Prostate gland (tissue), 2 donors: Measurements from ENCODE around the gene NDRG2. TPM values are rescaled to one million over a fixed set of nuclear protein-coding genes. Genes with fewer than 3 reads are reported as not detected.

Experiments
- DNase-seq: peaks from one replicate; pipeline ENCODE4 v3.0.0-alpha.2; 2019; ENCODE audit warnings: low spot score
- H3K27ac ChIP-seq, 2 donors: fragments of 200-600 bp; sonication (generic); 2 replicates each; pipeline ENCODE4 v1.5.1; 2017 to 2019
- H3K27me3 ChIP-seq: fragments of 200-600 bp; sonication (generic); replicated peaks from 2 replicates; pipeline ENCODE4 v1.5.1; 2019; ENCODE audit not compliant: insufficient read depth
- H3K36me3 ChIP-seq, 2 donors: fragments of 200-600 bp; sonication (generic); 1 replicate in 1 of 2; 2 replicates in 1 of 2; pipeline versions ENCODE4 v1.5.1 to v1.8.1; 2017 to 2019
- H3K4me1 ChIP-seq: fragments of 200-600 bp; sonication (generic); replicated peaks from 2 replicates; pipeline ENCODE4 v1.5.1; 2019
- H3K4me3 ChIP-seq, 2 donors: fragments of 200-600 bp; sonication (generic); 2 replicates each; pipeline ENCODE4 v1.5.1; 2017 to 2019
- H3K9me3 ChIP-seq: fragments of 200-600 bp; sonication (generic); 2 replicates; pipeline ENCODE4 v1.5.1; 2017
- POLR2A ChIP-seq: fragments of 450-650 bp; IDR thresholded peaks from one replicate; pipeline ENCODE4 v1.6.1; 2016; ENCODE audit warnings: antibody characterized with exemption, mild to moderate bottlenecking
- POLR2AphosphoS5 ChIP-seq: sonication (generic); formaldehyde crosslinking; IDR thresholded peaks from one replicate; pipeline ENCODE4 v1.6.1; 2017; ENCODE audit warnings: antibody characterized with exemption
- WGBS: methylation state at CpG from one replicate; pipeline ENCODE4 v1.1.5; 2018; 5-methylcytosine and 5-hydroxymethylcytosine counted together
- intact Hi-C: fragments of 100-400 bp; cut with DNase I; formaldehyde crosslinking; loops from one replicate; pipeline ENCODE4 v1.14.2; 2022
- total RNA-seq, 2 donors: library from RNA; depleted of rRNA; stranded (reverse); fragments of >200 nt; gene quantifications; one replicate each; pipeline ENCODE4 v1.1.0, GENCODE V29; 2016
- TF ChIP-seq, protein P1 (sequence below), 4 experiments: fragments of 200-600 bp in 2 of 4; fragments of 450-650 bp in 2 of 4; sonication (generic) in 2 of 4; IDR thresholded peaks; 1 replicate in 3 of 4; 2 replicates in 1 of 4; pipeline ENCODE4 v1.5.1; 2016 to 2019; ENCODE audit warnings: antibody characterized with exemption in 4 of 4, mild to moderate bottlenecking in 2 of 4, moderate library complexity in 2 of 4

Gene NDRG2
- total RNA-seq, 2 donors from 2014 or later: 230 to 304 TPM

DNA sequence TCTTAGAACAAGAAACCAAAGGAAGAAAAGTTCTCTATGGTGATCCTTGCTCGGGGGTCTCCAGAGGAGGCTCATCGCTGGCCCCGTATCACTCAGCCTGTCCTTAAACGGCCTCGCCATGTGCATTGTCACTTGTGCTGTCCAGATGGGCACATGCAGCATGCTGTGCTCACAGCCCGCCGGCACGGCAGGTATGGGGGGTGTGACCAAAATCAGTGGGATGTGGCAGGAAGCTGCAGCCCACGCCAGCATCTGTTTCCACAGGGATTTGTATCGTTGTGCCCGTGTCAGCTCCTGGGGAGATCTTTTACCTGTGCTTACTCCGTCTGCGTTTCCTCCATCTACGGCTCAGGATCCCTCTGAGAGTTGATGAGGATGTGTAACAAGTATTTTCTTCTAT lies 28.3 kb downstream of the NDRG2 start:
- intact Hi-C loops: no loop called here
- 75% methylated on average over 14 of the region's 14 CpGs for WGBS
- Histone ChIP-seq H3K27me3 (no peaks in the 10 kb centered on the region), H3K27ac (no peak overlapping the region), H3K4me3 (no peak overlapping the region), H3K9me3 (no peaks in the 10 kb centered on the region), H3K4me1 (peaks cover under 1% of the 10 kb centered on the region), H3K36me3 (peaks cover 10 to 18% of the 10 kb centered on the region in 2 donors)
- TF ChIP-seq POLR2AphosphoS5 (no peak), POLR2A (no peak)
- TF ChIP-seq, protein P1, sequence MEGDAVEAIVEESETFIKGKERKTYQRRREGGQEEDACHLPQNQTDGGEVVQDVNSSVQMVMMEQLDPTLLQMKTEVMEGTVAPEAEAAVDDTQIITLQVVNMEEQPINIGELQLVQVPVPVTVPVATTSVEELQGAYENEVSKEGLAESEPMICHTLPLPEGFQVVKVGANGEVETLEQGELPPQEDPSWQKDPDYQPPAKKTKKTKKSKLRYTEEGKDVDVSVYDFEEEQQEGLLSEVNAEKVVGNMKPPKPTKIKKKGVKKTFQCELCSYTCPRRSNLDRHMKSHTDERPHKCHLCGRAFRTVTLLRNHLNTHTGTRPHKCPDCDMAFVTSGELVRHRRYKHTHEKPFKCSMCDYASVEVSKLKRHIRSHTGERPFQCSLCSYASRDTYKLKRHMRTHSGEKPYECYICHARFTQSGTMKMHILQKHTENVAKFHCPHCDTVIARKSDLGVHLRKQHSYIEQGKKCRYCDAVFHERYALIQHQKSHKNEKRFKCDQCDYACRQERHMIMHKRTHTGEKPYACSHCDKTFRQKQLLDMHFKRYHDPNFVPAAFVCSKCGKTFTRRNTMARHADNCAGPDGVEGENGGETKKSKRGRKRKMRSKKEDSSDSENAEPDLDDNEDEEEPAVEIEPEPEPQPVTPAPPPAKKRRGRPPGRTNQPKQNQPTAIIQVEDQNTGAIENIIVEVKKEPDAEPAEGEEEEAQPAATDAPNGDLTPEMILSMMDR (IDR thresholded peaks at IDR 0.05): no peak
- DNase-seq: no peak

DNA sequence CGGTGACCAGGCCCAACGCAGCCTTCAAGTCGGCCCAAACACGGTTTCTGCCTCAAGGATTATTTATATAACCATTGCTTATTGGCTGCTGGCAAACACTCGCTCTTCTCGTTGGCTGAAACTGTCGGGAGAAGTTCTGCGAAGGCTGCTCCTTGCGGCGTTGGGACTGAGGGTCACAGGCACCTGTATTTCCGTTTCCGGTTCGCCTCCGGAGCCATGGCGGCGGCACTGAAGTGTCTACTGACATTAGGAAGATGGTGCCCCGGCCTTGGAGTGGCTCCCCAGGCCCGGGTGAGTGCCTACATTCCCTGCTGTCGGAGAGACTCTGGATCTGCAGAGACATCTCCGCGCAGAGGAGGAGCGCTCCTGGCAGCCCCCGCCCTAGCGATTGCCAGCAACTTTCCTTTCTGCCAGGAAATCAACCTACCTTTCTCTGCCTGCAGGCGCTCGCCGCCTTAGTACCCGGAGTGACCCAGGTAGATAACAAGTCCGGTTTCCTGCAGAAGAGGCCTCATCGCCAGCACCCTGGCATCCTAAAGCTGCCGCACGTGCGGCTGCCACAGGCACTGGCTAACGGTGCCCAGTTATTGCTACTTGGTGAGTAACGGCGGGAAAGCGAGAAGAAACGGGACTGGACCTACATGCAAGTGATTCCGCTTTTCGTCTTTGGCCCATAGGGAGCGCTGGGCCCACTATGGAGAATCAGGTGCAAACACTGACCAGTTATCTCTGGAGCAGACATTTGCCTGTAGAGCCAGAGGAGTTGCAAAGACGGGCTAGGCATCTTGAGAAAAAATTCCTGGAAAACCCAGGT lies 34.9 kb downstream of the NDRG2 start, which contains the start of gene METTL17:
TSS of gene METTL17 (plus strand) at position 194 of the 814 bp plus-strand sequence. CDS start at position 217, 23 bp downstream.
- Histone ChIP-seq H3K4me3 (peak within 1 kb of the TSS; percentile 52 to 67), H3K27me3 (no peaks in the 10 kb centered on the region), H3K9me3 (no peaks in the 10 kb centered on the region), H3K36me3 (peaks cover 0 to 5% of the 10 kb centered on the region in 2 donors), H3K27ac (peak within 1 kb of the TSS; percentile 73 to 77), H3K4me1 (peaks cover 12% of the 10 kb centered on the region)
- TF ChIP-seq, protein P1 (IDR thresholded peaks at IDR 0.05): peak in 1 of 4 experiments; percentile 29
- peak; percentile 62 for TF ChIP-seq POLR2A
- TF ChIP-seq POLR2AphosphoS5: peak; percentile 88
- DNase-seq: peak; percentile 93
- 0% methylated on average over 41 of the region's 42 CpGs for WGBS
- intact Hi-C loops: no loop called here

DNA sequence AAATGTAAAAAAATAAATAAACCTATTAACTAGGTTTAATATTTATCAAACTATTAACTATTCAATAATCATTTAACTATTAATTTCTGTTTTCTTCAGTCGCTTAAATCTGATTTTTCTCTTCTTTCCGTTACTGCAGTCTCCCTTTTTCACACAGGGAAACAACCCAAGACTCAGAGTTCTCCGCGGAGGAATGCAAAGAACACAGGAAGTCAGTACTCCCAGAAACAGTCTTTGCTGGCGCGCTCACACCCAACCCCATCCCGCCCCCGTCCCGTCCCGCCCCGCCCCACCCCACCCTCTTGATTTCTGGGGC lies 35.4 kb downstream of the NDRG2 start:
- Histone ChIP-seq H3K27ac (peak overlapping the region; percentile 73 to 77), H3K9me3 (no peaks in the 10 kb centered on the region), H3K27me3 (no peaks in the 10 kb centered on the region), H3K4me1 (peaks cover 12% of the 10 kb centered on the region), H3K36me3 (no peaks in the 10 kb centered on the region), H3K4me3 (peak overlapping the region; percentile 52 to 67)
- intact Hi-C loops: no loop called here
- under 1% methylated on average over 11 of the region's 11 CpGs for WGBS
- DNase-seq: no peak
- TF ChIP-seq POLR2A (no peak), POLR2AphosphoS5 (no peak)
- TF ChIP-seq, protein P1 (IDR thresholded peaks at IDR 0.05): no peak

- H3K4me3 ChIP-seq: peak overlapping the region in 1 of 2 donors; percentile 67
- H3K27me3 ChIP-seq: no peaks in the 10 kb centered on the region
- H3K4me1 ChIP-seq: peaks cover 12% of the 10 kb centered on the region
- intact Hi-C loops: no loop called here
- no peaks in the 10 kb centered on the region for H3K9me3 ChIP-seq
- WGBS: 82% methylated on average over 15 of the region's 15 CpGs
- no peak for TF ChIP-seq POLR2AphosphoS5
- TF ChIP-seq, protein P1 (IDR thresholded peaks at IDR 0.05): no peak
- TF ChIP-seq POLR2A: no peak
- DNase-seq: no peak
- peak overlapping the region; percentile 73 to 77 for H3K27ac ChIP-seq
- no peaks in the 10 kb centered on the region for H3K36me3 ChIP-seq
Observed at GRCh38 chr14:20988717-20989470, 36.0 kb downstream of the NDRG2 start.
